ENCODE data around the gene ADAP2.

DNA sequence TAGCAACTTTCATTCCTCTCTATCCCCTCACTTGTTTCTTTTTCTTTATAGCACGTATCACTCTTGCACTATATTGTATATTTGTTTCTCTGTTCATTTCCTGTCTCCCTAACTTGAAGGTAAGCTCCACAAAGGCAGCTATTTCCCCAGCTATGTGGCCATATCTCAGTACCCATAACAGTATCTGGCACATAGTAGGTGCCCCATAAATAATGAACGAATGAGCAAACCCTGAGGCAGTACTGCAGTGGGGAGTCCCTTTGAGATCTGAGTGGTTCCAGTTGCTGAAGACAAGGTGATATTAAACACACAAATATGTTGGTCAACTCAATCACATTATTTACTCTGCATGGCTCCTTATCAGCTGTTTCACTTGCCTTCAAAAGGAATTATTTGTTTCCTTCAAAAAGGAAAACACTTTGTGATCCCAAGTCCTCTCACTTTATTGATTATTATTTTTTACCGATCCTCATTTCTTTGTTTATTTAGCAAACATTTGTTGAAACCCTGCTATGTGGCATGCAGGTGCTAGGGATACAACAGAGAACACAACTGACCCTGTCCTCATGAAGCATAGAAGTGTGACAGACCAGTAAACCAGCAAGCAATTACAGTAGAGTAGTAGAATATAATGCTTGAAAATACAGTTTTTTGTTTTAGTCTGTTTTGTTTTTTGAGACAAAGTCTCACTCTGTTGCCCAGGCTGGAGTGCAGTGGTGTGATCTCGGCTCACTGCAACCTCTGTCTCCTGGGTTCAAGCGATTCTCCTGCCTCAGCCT is 5.7 kb upstream of the ADAP2 start:
- no peak for TF ChIP-seq CTCF (IDR thresholded peaks at IDR 0.05; ENCODE audit: control extremely low read depth in 1 of 3, insufficient read depth in 1 of 3, low read depth in 1 of 3, low read length in 3 of 3)
- no peak for TF ChIP-seq SAP30 (IDR thresholded peaks at IDR 0.05; ENCODE audit: insufficient read depth, insufficient replicate concordance, low read length)
- no peak for TF ChIP-seq JUND (IDR thresholded peaks at IDR 0.05; ENCODE audit: low read length)

Data from H1 (cell line).